GM12878 (cell line): ENCODE measurements around the gene ZNF407. TPM values are rescaled to one million over a fixed set of nuclear protein-coding genes. Genes with fewer than 3 reads are reported as not detected.

Experiments
- ATAC-seq: fragments of 200-7000 bp; cut with Tn5 transposase; 3 replicates; pipeline ENCODE4 v1.9.1; 2020; ENCODE audit warnings: mild to moderate bottlenecking, moderate library complexity
- BruUV-seq: library from RNA; stranded (reverse); fragments of 400-500 nt; replicated peaks from 2 replicates; lab custom pipeline; 2021; lab: Mats Ljungman, UMichigan
- CTCF ChIA-PET: fragments of 300-600 bp; sonication (Branson Sonifier 250); formaldehyde crosslinking; extraction: SDS; loops from one replicate; lab custom pipeline; 2021; ENCODE audit warnings: inconsistent platforms; lab: Yijun Ruan, JAX
- POLR2A ChIA-PET: fragments of 350-600 bp; formaldehyde crosslinking; extraction: SDS; loops from one replicate; lab custom pipeline; 2021; ENCODE audit warnings: inconsistent platforms; lab: Charles Lee
- RAD21 ChIA-PET: fragments of 300-600 bp; sonication (Branson Sonifier 250); formaldehyde crosslinking; loops from one replicate; lab custom pipeline; 2023; ENCODE audit warnings: antibody characterized with exemption; ENCODE audit not compliant: unreplicated experiment; lab: Charles Lee
- SMC1A ChIA-PET: fragments of 300-600 bp; sonication (Branson Sonifier 250); formaldehyde crosslinking; loops from one replicate; lab custom pipeline; 2023; ENCODE audit not compliant: unreplicated experiment, uncharacterized antibody; lab: Charles Lee
- DNase-seq: peaks from one replicate; pipeline ENCODE4 v3.0.0-alpha.2; 2011; ENCODE audit warnings: low read depth, low spot score
- FAIRE-seq: peaks from 3 replicates; lab custom pipeline; 2011; peaks lifted over from hg19 to GRCh38; lab: Jason Lieb, UNC
- H2AFZ ChIP-seq: 2 replicates; pipeline ENCODE4 v1.6.0; 2011; ENCODE audit warnings: low read depth, low read length, control low read depth; ENCODE audit not compliant: control insufficient read depth
- H3K27ac ChIP-seq: 2 replicates; pipeline ENCODE4 v1.5.1; 2011; ENCODE audit warnings: control low read depth; ENCODE audit not compliant: control insufficient read depth, insufficient read depth
- H3K27me3 ChIP-seq, 2 experiments: replicated peaks in 1 of 2; 2 replicates each; pipeline versions ENCODE4 v1.6.0 to v1.6.1; 2011; ENCODE audit warnings: low read length in 1 of 2; ENCODE audit not compliant: control insufficient read depth in 2 of 2, insufficient read depth in 2 of 2
- H3K36me3 ChIP-seq, 2 experiments: 2 replicates each; pipeline ENCODE4 v1.5.1; 2011; ENCODE audit warnings: low read length in 1 of 2; ENCODE audit not compliant: control insufficient read depth in 2 of 2, insufficient read depth in 2 of 2
- H3K4me1 ChIP-seq: 2 replicates; pipeline ENCODE4 v1.6.1; 2011; ENCODE audit warnings: mild to moderate bottlenecking, low read length, moderate library complexity, mixed read lengths; ENCODE audit not compliant: control insufficient read depth, insufficient read depth
- H3K4me2 ChIP-seq: 2 replicates; pipeline ENCODE4 v1.6.0; 2011; ENCODE audit warnings: control low read depth; ENCODE audit not compliant: control insufficient read depth, insufficient read depth
- H3K4me3 ChIP-seq: fragments of 200-600 bp; sonication (generic); 2 replicates; pipeline ENCODE4 v1.5.1; 2016
- H3K79me2 ChIP-seq: 2 replicates; pipeline ENCODE4 v1.6.0; 2011; ENCODE audit warnings: low read length; ENCODE audit not compliant: control insufficient read depth, insufficient read depth
- H3K9ac ChIP-seq: 2 replicates; pipeline ENCODE4 v1.8.0; 2011; ENCODE audit warnings: low read length, control low read depth, mixed read lengths; ENCODE audit not compliant: control insufficient read depth, insufficient read depth
- H3K9me3 ChIP-seq: replicated peaks from 3 replicates; pipeline ENCODE4 v1.5.1; 2011; ENCODE audit warnings: mild to moderate bottlenecking, low read length; ENCODE audit not compliant: control insufficient read depth, insufficient read depth
- H4K20me1 ChIP-seq: 2 replicates; pipeline ENCODE4 v1.6.0; 2011; ENCODE audit not compliant: control insufficient read depth, insufficient read depth
- ETV6 ChIP-seq, 2 experiments: fragments of 450-650 bp in 1 of 2; IDR thresholded peaks in 1 of 2; conservative IDR thresholded peaks in 1 of 2; 2 replicates each; pipeline ENCODE4 v1.6.1; 2014; ENCODE audit warnings: antibody characterized with exemption in 1 of 2, borderline replicate concordance in 1 of 2, low read depth in 1 of 2, mild to moderate bottlenecking in 1 of 2, moderate library complexity in 1 of 2
- IRF4 ChIP-seq: IDR thresholded peaks from 2 replicates; pipeline ENCODE4 v1.6.1; 2011; ENCODE audit warnings: low read depth, low read length
- MYB ChIP-seq: fragments of 150-350 bp; IDR thresholded peaks from 2 replicates; pipeline ENCODE4 v1.6.1; 2014; ENCODE audit warnings: mild to moderate bottlenecking, low read depth, low read length, borderline replicate concordance
- NR2C2 ChIP-seq: IDR thresholded peaks from 2 replicates; pipeline ENCODE4 v1.6.1; 2011; ENCODE audit warnings: borderline replicate concordance, low read depth; ENCODE audit not compliant: control insufficient read depth, insufficient read length
- RELA ChIP-seq: fragments of 450-650 bp; IDR thresholded peaks from 2 replicates; pipeline ENCODE4 v1.8.0; 2014; ENCODE audit warnings: borderline replicate concordance; ENCODE audit not compliant: partially characterized antibody
- SMARCA5 ChIP-seq: fragments of 450-650 bp; IDR thresholded peaks from 2 replicates; pipeline ENCODE4 v1.6.1; 2017; ENCODE audit warnings: mild to moderate bottlenecking
- SMC3 ChIP-seq: IDR thresholded peaks from 2 replicates; pipeline ENCODE4 v1.6.1; 2011; ENCODE audit warnings: low read length, improper control_type of control experiment, borderline replicate concordance
- SUPT20H ChIP-seq: IDR thresholded peaks from 2 replicates; pipeline ENCODE4 v1.6.1; 2011; ENCODE audit warnings: low read depth, mild to moderate bottlenecking, low read length, moderate library complexity, borderline replicate concordance; ENCODE audit not compliant: control insufficient read depth
- YBX1 ChIP-seq: fragments of 450-650 bp; IDR thresholded peaks from 2 replicates; pipeline ENCODE4 v1.6.1; 2016; ENCODE audit warnings: antibody characterized with exemption
- ZBED1 ChIP-seq: IDR thresholded peaks from 2 replicates; pipeline ENCODE4 v1.6.1; 2016; ENCODE audit warnings: borderline replicate concordance
- ZNF217 ChIP-seq: fragments of 450-650 bp; IDR thresholded peaks from 2 replicates; pipeline ENCODE4 v1.6.1; 2017; ENCODE audit warnings: antibody characterized with exemption, mild to moderate bottlenecking
- WGBS: methylation state at CpG from one replicate; pipeline ENCODE4 v1.1.6; 2016; ENCODE audit warnings: low lambda C conversion rate; ENCODE audit not compliant: insufficient replicate concordance, insufficient coverage; ENCODE audit errors: missing lambda C conversion rate; 5-methylcytosine and 5-hydroxymethylcytosine counted together
- in situ Hi-C: fragments of 300-500 bp; cut with MboI; formaldehyde crosslinking; loops from 9 replicates; pipeline ENCODE4 v1.14.3; 2018; ENCODE audit warnings: mixed read lengths
- intact Hi-C: fragments of 100-400 bp; cut with micrococcal nuclease; formaldehyde crosslinking; loops from one replicate; pipeline ENCODE4 v1.14.2; 2022; ENCODE audit not compliant: unreplicated experiment
- polyA plus RNA-seq, 11 experiments: library from polyadenylated mRNA; depleted of rRNA in 4 of 11; unstranded in 6 of 11; stranded (reverse) in 5 of 11; fragments of >200 nt; fragmentation: Nextera tagmentation in 4 of 11; fragmentation: Illumina TruSeq in 1 of 11; extraction: Ambion mirVana in 4 of 11; extraction: Trizol in 1 of 11; gene quantifications; 1 replicate in 1 of 11; 2 replicates in 10 of 11; pipeline versions ENCODE4 v1.2.1 to v1.2.3, GENCODE V29; 2011 to 2016; ENCODE audit warnings: inconsistent platforms in 2 of 11, missing spikeins in 2 of 11, low read depth in 1 of 11
- total RNA-seq, 4 experiments: library from RNA; depleted of rRNA in 3 of 4; stranded (reverse); fragments of >200 nt in 3 of 4; fragmentation: Illumina TruSeq in 1 of 4; extraction: Trizol in 1 of 4; gene quantifications; 2 replicates each; pipeline versions ENCODE4 v1.2.1 to v1.2.3, GENCODE V29; 2013 to 2021
- TF ChIP-seq, protein P1 (sequence below): IDR thresholded peaks from 2 replicates; pipeline ENCODE4 v1.6.1; 2012; ENCODE audit warnings: low read depth, low read length, improper control_type of control experiment
- TF ChIP-seq, protein P2 (sequence below): IDR thresholded peaks from 2 replicates; pipeline ENCODE4 v1.6.1; 2012; ENCODE audit warnings: low read length, inconsistent platforms

Gene ZNF407
- total and polyA plus RNA-seq, 10 of the 15 experiments (the other 5 are each of a cell fraction or from before 2014, with no cell fraction given) = 0.69 to 11.6 (median 5.3) TPM

DNA sequence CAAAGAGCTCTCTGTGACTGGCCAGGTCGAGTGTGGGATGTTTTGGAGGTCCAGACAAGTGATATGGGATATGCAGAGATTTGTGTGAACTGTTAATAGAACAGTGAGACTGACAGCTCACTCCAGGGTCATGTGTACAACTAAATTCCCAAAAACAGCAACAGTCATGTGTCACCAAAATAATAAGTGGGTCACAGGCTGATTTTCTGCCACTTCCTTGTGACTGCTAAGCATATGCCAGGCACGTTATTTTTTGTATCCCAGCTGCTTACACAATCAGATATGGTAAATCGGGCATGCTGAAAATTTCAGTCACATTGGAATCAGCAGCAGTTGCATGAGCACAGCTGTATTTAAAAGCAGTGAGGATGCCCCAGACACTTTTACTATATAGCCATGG is 412.6 kb downstream of the ZNF407 start (continued):
- TF ChIP-seq IRF4 (no peak), ZBED1 (no peak), SMARCA5 (no peak)
- TF ChIP-seq, protein P1, sequence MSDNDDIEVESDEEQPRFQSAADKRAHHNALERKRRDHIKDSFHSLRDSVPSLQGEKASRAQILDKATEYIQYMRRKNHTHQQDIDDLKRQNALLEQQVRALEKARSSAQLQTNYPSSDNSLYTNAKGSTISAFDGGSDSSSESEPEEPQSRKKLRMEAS = no peak

DNA sequence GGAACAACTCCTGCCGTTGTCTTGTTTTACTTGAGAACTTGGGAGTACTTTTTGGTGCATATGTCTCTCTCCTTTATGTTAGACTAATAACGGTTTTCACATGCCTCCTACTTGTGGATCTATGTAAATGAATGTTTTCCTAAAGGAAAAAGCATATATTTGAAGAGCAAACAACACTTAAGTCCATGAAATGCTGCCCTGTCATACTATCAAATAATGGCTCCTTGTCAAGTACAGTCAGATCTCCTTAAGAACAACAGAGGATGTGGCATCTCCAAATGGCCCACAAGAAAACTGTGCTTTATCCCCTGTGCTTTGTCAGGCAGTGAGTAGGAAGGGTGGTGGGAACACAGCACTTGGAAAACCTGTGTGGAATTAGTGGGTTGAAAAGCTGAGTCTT is 413.0 kb downstream of the ZNF407 start:
- FAIRE-seq = no peak
- SMC1A ChIA-PET = interaction anchor here (7.9 kb wide), 1 partner anchor 15 kb away, joined by 54 read pairs; no protein-coding TSS in a partner anchor
- TF ChIP-seq ZNF217 (no peak), ETV6 (conservative IDR thresholded peaks at IDR 0.05 in 1 of 2, IDR thresholded peaks at IDR 0.05 in 1 of 2; ENCODE audit: borderline replicate concordance in 1 of 2, low read depth in 1 of 2) (no peak), SUPT20H (no peak), SMC3 (no peak), YBX1 (no peak), MYB (no peak), NR2C2 (no peak), RELA (no peak)
- TF ChIP-seq, protein P1 = no peak
- TF ChIP-seq, protein P2, sequence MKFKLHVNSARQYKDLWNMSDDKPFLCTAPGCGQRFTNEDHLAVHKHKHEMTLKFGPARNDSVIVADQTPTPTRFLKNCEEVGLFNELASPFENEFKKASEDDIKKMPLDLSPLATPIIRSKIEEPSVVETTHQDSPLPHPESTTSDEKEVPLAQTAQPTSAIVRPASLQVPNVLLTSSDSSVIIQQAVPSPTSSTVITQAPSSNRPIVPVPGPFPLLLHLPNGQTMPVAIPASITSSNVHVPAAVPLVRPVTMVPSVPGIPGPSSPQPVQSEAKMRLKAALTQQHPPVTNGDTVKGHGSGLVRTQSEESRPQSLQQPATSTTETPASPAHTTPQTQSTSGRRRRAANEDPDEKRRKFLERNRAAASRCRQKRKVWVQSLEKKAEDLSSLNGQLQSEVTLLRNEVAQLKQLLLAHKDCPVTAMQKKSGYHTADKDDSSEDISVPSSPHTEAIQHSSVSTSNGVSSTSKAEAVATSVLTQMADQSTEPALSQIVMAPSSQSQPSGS = no peak
- TF ChIP-seq, all 136 proteins: peak for 0
- H3K9me3 ChIP-seq = no peaks in the 10 kb centered on the region
- 91% methylated on average over 2 of the region's 2 CpGs for WGBS
- ChIA-PET RAD21 (no interaction called here), CTCF (no interaction called here), POLR2A (no interaction called here)
- H3K27ac ChIP-seq = no peak overlapping the region
- no peak overlapping the region for H2AFZ ChIP-seq
- no peaks in the 10 kb centered on the region for H3K36me3 ChIP-seq
- H3K4me2 ChIP-seq = no peak overlapping the region
- no TSS peak for BruUV-seq
- H3K4me3 ChIP-seq = no peak overlapping the region
- DNase-seq = no peak
- intact Hi-C loops = no loop called here
- no peaks in the 10 kb centered on the region for H3K79me2 ChIP-seq
- no peak for ATAC-seq
- in situ Hi-C loops = no loop called here
- H3K27me3 ChIP-seq = no peaks in the 10 kb centered on the region
- H3K9ac ChIP-seq = no peak overlapping the region
- peaks cover 2% of the 10 kb centered on the region; the same call in 1 of the 2 replicates for H3K4me1 ChIP-seq
- no peaks in the 10 kb centered on the region for H4K20me1 ChIP-seq
